CD14-positive monocyte (primary cell): Measurements from ENCODE around the gene RPL35A. TPM values are rescaled to one million over a fixed set of nuclear protein-coding genes. Genes with fewer than 3 reads are reported as not detected.

Source experiments
- DNase-seq, 3 donors: peaks; one replicate each; pipeline ENCODE4 v3.0.0-alpha.2; 2011 to 2022
- H2AFZ ChIP-seq: 2 replicates; pipeline ENCODE4 v1.6.0; 2012; ENCODE audit warnings: mild to moderate bottlenecking, low read depth, low read length, inconsistent platforms; ENCODE audit not compliant: insufficient read depth, poor library complexity, severe bottlenecking
- H3K27ac ChIP-seq, 2 donors: 1 replicate in 1 of 2; 2 replicates in 1 of 2; pipeline ENCODE4 v1.5.1; 2012 to 2013; ENCODE audit warnings: low read length in 2 of 2, control low read depth in 1 of 2, inconsistent platforms in 1 of 2, low read depth in 1 of 2, mild to moderate bottlenecking in 1 of 2
- H3K27me3 ChIP-seq, 2 donors: one replicate each; pipeline versions ENCODE4 v1.6.0 to v1.6.1; 2011 to 2013; ENCODE audit warnings: low read length in 2 of 2; ENCODE audit not compliant: control insufficient read depth in 2 of 2, insufficient read depth in 2 of 2
- H3K36me3 ChIP-seq, 2 donors: replicated peaks in 1 of 2; 1 replicate in 1 of 2; 2 replicates in 1 of 2; pipeline versions ENCODE4 v1.5.1 to v1.6.1; 2012 to 2013; ENCODE audit warnings: low read length in 2 of 2, control low read depth in 1 of 2, inconsistent platforms in 1 of 2, mild to moderate bottlenecking in 1 of 2; ENCODE audit not compliant: insufficient read depth in 2 of 2, control insufficient read depth in 1 of 2
- H3K4me1 ChIP-seq, 2 donors: 1 replicate in 1 of 2; 2 replicates in 1 of 2; pipeline versions ENCODE4 v1.5.1 to v1.6.1; 2012 to 2013; ENCODE audit warnings: low read length in 2 of 2, control low read depth in 1 of 2, inconsistent platforms in 1 of 2, mild to moderate bottlenecking in 1 of 2, moderate library complexity in 1 of 2; ENCODE audit not compliant: insufficient read depth in 2 of 2, control insufficient read depth in 1 of 2
- H3K4me2 ChIP-seq: replicated peaks from 2 replicates; pipeline ENCODE3; 2012; ENCODE audit warnings: low read length, moderate library complexity, mild to moderate bottlenecking; ENCODE audit not compliant: poor library complexity, severe bottlenecking; ENCODE audit errors: extremely low read depth
- H3K4me3 ChIP-seq, 3 experiments: fragments of 200-600 bp in 1 of 3; sonication (generic) in 1 of 3; replicated peaks in 1 of 3; 1 replicate in 2 of 3; 2 replicates in 1 of 3; pipeline ENCODE4 v1.5.1; 2011 to 2013; ENCODE audit warnings: low read length in 3 of 3, mild to moderate bottlenecking in 3 of 3, control low read depth in 2 of 3, low read depth in 2 of 3, inconsistent platforms in 1 of 3, moderate library complexity in 1 of 3
- H3K79me2 ChIP-seq: 2 replicates; pipeline ENCODE4 v1.6.0; 2012; ENCODE audit warnings: mild to moderate bottlenecking, control low read depth, inconsistent platforms, low read length, moderate library complexity; ENCODE audit not compliant: insufficient read depth
- H3K9ac ChIP-seq: 2 replicates; pipeline ENCODE4 v1.6.0; 2017; ENCODE audit warnings: low read length, mild to moderate bottlenecking; ENCODE audit not compliant: insufficient read depth, poor library complexity, severe bottlenecking
- H3K9me3 ChIP-seq, 2 donors: replicated peaks in 1 of 2; 1 replicate in 1 of 2; 2 replicates in 1 of 2; pipeline versions ENCODE4 v1.5.1 to v1.6.1; 2012 to 2013; ENCODE audit warnings: low read length in 2 of 2, control low read depth in 1 of 2; ENCODE audit not compliant: control insufficient read depth in 1 of 2, insufficient read depth in 1 of 2
- H4K20me1 ChIP-seq: 2 replicates; pipeline ENCODE4 v1.6.0; 2012; ENCODE audit warnings: mild to moderate bottlenecking, low read length, control low read depth, moderate library complexity; ENCODE audit not compliant: insufficient read depth
- H3K27ac Mint-ChIP-seq, 7 donors: one replicate each; pipeline ENCODE4 v1.8.0; 2020; ENCODE audit warnings: mild to moderate bottlenecking in 7 of 7, mixed read lengths in 7 of 7, moderate library complexity in 6 of 7, inconsistent platforms in 2 of 7
- H3K27me3 Mint-ChIP-seq, 3 donors: one replicate each; pipeline ENCODE4 v1.8.0; 2021 to 2022; ENCODE audit warnings: low read depth in 3 of 3, mild to moderate bottlenecking in 3 of 3, mixed read lengths in 3 of 3, moderate library complexity in 3 of 3, inconsistent platforms in 1 of 3
- H3K36me3 Mint-ChIP-seq, 2 donors: one replicate each; pipeline ENCODE4 v1.8.0; 2020; ENCODE audit warnings: mixed read lengths in 2 of 2, inconsistent platforms in 1 of 2, mild to moderate bottlenecking in 1 of 2
- H3K4me1 Mint-ChIP-seq: one replicate; pipeline ENCODE4 v1.8.0; 2020; ENCODE audit warnings: mild to moderate bottlenecking, mixed read lengths
- H3K4me3 Mint-ChIP-seq, 2 donors: one replicate each; pipeline ENCODE4 v1.8.0; 2020; ENCODE audit warnings: mild to moderate bottlenecking in 2 of 2, mixed read lengths in 2 of 2, moderate library complexity in 1 of 2
- H3K9me3 Mint-ChIP-seq, 7 donors: one replicate each; pipeline ENCODE4 v1.8.0; 2020 to 2022; ENCODE audit warnings: mixed read lengths in 7 of 7, mild to moderate bottlenecking in 6 of 7, moderate library complexity in 6 of 7, inconsistent platforms in 2 of 7
- WGBS: methylation state at CpG from one replicate; pipeline ENCODE4 v1.1.5; 2013; ENCODE audit warnings: missing lambda C conversion rate; ENCODE audit not compliant: insufficient coverage; 5-methylcytosine and 5-hydroxymethylcytosine counted together
- intact Hi-C, 2 donors: fragments of 100-400 bp; cut with micrococcal nuclease; formaldehyde crosslinking; loops; one replicate each; pipeline versions ENCODE4 v1.15.0 to v1.15.1; 2023
- polyA plus RNA-seq, 3 donors: library from polyadenylated mRNA; depleted of rRNA in 1 of 3; unstranded in 2 of 3; stranded (reverse) in 1 of 3; fragments of 300-500 nt in 2 of 3; fragments of >200 nt in 1 of 3; fragmentation: Illumina TruSeq in 2 of 3; gene quantifications; 1 replicate in 2 of 3; 2 replicates in 1 of 3; pipeline ENCODE4 v1.2.3, GENCODE V29; 2012 to 2021
- TF ChIP-seq, protein P1 (sequence below): fragments of 200-600 bp; IDR thresholded peaks from one replicate; pipeline ENCODE4 v1.8.0; 2022; ENCODE audit warnings: antibody characterized with exemption, mild to moderate bottlenecking

The RPL35A gene
- polyA plus RNA-seq, 3 donors, result 882 to 1,113 (median 975) TPM

DNA sequence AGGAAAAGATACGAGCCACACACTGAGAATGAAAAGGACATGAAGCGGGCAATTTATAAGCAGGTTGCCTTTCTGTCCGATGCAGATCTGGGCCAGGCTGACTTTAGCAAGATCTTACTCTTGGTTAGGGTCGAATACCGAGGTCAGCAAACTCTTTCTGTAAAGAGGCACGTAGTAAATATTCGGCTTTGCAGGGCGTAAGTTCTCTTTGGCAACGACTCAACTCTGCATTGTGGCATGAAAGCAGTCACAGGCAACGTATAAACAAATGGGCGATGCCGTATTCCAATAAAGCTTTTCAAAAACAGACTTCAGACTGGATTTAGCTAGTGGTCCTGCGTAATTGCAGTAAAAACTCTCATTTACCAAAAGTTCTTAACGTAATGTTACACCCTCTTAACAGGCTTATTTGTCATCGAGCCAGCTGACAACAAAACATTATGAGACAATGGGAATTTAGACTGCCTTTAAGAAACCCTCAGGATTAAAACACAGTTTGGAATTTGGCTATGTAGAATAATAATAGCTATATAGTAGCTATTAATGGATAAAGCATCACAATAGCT, 13.1 kb upstream of the RPL35A start:
- WGBS, result over 99% methylated on average over 11 of the region's 15 CpGs
- Mint-ChIP-seq H3K4me3 (no peak overlapping the region), H3K27ac (peak overlapping the region in 1 of 7 donors; percentile 9), H3K36me3 (peaks cover 14 to 32% of the 10 kb centered on the region in 2 donors), H3K9me3 (no peaks in the 10 kb centered on the region), H3K4me1 (no peaks in the 10 kb centered on the region), H3K27me3 (peaks cover 0 to 2% (median 0%) of the 10 kb centered on the region in 3 donors)
- no peak overlapping the region for H3K4me3 ChIP-seq
- no peaks in the 10 kb centered on the region for H3K27me3 ChIP-seq
- TF ChIP-seq, protein P1, sequence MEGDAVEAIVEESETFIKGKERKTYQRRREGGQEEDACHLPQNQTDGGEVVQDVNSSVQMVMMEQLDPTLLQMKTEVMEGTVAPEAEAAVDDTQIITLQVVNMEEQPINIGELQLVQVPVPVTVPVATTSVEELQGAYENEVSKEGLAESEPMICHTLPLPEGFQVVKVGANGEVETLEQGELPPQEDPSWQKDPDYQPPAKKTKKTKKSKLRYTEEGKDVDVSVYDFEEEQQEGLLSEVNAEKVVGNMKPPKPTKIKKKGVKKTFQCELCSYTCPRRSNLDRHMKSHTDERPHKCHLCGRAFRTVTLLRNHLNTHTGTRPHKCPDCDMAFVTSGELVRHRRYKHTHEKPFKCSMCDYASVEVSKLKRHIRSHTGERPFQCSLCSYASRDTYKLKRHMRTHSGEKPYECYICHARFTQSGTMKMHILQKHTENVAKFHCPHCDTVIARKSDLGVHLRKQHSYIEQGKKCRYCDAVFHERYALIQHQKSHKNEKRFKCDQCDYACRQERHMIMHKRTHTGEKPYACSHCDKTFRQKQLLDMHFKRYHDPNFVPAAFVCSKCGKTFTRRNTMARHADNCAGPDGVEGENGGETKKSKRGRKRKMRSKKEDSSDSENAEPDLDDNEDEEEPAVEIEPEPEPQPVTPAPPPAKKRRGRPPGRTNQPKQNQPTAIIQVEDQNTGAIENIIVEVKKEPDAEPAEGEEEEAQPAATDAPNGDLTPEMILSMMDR, result no peak
- no peak overlapping the region for H2AFZ ChIP-seq
- H3K4me2 ChIP-seq, result no peak overlapping the region
- H4K20me1 ChIP-seq, result no peaks in the 10 kb centered on the region
- H3K36me3 ChIP-seq, result peaks cover 0 to 5% of the 10 kb centered on the region in 2 donors
- no peaks in the 10 kb centered on the region for H3K4me1 ChIP-seq
- no peak for DNase-seq
- intact Hi-C loops, result no loop called here
- no peak overlapping the region for H3K9ac ChIP-seq
- no peaks in the 10 kb centered on the region for H3K79me2 ChIP-seq
- H3K27ac ChIP-seq, result no peak overlapping the region
- H3K9me3 ChIP-seq, result no peaks in the 10 kb centered on the region

DNA sequence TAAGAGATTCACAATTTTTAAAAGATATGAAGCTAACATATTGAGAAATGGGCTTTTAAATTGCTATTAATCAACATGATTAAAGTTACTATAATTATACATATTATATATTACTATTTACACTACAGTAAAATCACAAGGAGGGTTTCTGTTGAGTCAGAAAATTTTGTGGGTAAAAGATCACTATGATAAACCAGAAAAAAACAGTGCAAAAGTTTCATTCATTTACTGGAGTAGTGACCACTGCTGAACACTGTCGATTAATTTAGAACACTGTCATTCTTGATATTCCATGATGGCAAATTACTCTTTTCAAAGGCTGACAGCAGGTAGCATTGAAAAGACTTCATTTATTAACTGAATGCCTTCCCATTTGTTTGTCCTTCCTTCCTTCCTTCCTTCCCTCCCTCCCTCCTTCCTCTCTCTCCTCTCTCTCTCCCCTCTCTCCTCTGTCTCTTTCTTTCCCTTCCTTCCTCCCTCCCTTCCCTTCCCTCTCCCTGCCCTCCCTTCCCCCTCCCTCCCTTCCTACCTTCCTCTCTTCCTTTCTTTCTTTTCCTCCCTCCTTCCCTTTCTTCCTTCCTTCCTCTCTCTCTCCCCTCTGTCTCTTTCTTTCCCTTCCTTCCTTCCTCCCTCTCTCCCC, 9.1 kb upstream of the RPL35A start:
- peaks cover 10 to 29% of the 10 kb centered on the region in 2 donors for H3K36me3 Mint-ChIP-seq
- Histone ChIP-seq H3K9ac (no peak overlapping the region), H3K79me2 (no peaks in the 10 kb centered on the region), H2AFZ (no peak overlapping the region), H3K4me1 (no peaks in the 10 kb centered on the region), H3K36me3 (peaks cover 0 to 3% of the 10 kb centered on the region in 2 donors), H4K20me1 (no peaks in the 10 kb centered on the region), H3K27ac (no peak overlapping the region), H3K27me3 (no peaks in the 10 kb centered on the region), H3K4me3 (no peak overlapping the region), H3K9me3 (no peaks in the 10 kb centered on the region), H3K4me2 (no peak overlapping the region)
- H3K4me1 Mint-ChIP-seq, result no peaks in the 10 kb centered on the region
- TF ChIP-seq, protein P1, result no peak
- intact Hi-C loops, result no loop called here
- H3K27me3 Mint-ChIP-seq, result peaks cover 0 to 2% (median 0%) of the 10 kb centered on the region in 3 donors
- H3K4me3 Mint-ChIP-seq, result no peak overlapping the region
- WGBS, result no CpG with 5 or more reads among the region's 1 CpG
- H3K27ac Mint-ChIP-seq, result no peak overlapping the region
- H3K9me3 Mint-ChIP-seq, result no peaks in the 10 kb centered on the region
- no peak for DNase-seq
